NCI-H146 (cell line): ENCODE measurements around the gene WSCD1.

Experiments
- DNase-seq: peaks from one replicate; lab custom pipeline; 2025; lab: John Stamatoyannopoulos, UW

WSCD1 gene

GRCh38 chr17:6061290-6061689 lies 8.9 kb upstream of the WSCD1 start:
- no peak for DNase-seq

GRCh38 chr17:6064868-6065267 lies 5.3 kb upstream of the WSCD1 start:
- peak; percentile 78 for DNase-seq

GRCh38 chr17:6065351-6065750 lies 4.8 kb upstream of the WSCD1 start:
- no peak for DNase-seq

GRCh38 chr17:6066183-6066948 lies 3.8 kb upstream of the WSCD1 start:
- no peak for DNase-seq

GRCh38 chr17:6067060-6067459 lies 3.1 kb upstream of the WSCD1 start:
- no peak for DNase-seq

GRCh38 chr17:6070430-6070912 lies 292 bp downstream of the WSCD1 start:
- DNase-seq = peak; percentile 64

- DNase-seq = peak; percentile 48
Measured at GRCh38 chr17:6070913-6071511, 833 bp downstream of the WSCD1 start.

- DNase-seq = no peak
Measured at GRCh38 chr17:6071528-6072065, 1.4 kb downstream of the WSCD1 start.

GRCh38 chr17:6072157-6072556 lies 2.0 kb downstream of the WSCD1 start:
- no peak for DNase-seq

GRCh38 chr17:6072611-6073010 lies 2.4 kb downstream of the WSCD1 start:
- DNase-seq = no peak

GRCh38 chr17:6073620-6074019 lies 3.4 kb downstream of the WSCD1 start:
- no peak for DNase-seq

- DNase-seq = no peak
Measured at GRCh38 chr17:6075050-6075449, 4.9 kb downstream of the WSCD1 start.

GRCh38 chr17:6075845-6076244 lies 5.7 kb downstream of the WSCD1 start:
- no peak for DNase-seq

- DNase-seq = no peak
Measured at GRCh38 chr17:6077752-6078151, 7.6 kb downstream of the WSCD1 start.

GRCh38 chr17:6078458-6078871 lies 8.3 kb downstream of the WSCD1 start:
- DNase-seq = no peak

- no peak for DNase-seq
Measured at GRCh38 chr17:6079155-6079888, 9.1 kb downstream of the WSCD1 start.

- DNase-seq = no peak
Measured at GRCh38 chr17:6079960-6080359, 9.8 kb downstream of the WSCD1 start.

GRCh38 chr17:6080711-6081430 lies 10.7 kb downstream of the WSCD1 start:
- DNase-seq = no peak

GRCh38 chr17:6082335-6082734 lies 12.2 kb downstream of the WSCD1 start:
- DNase-seq = no peak

- peak; percentile 90 for DNase-seq
Measured at GRCh38 chr17:6084311-6085161, 14.4 kb downstream of the WSCD1 start.

- no peak for DNase-seq
Measured at GRCh38 chr17:6085812-6086211, 15.6 kb downstream of the WSCD1 start.
